NCI-H345 (cell line): Measurements from ENCODE around the gene CALHM4.

ENCODE experiments used
- DNase-seq: peaks from one replicate; lab custom pipeline; 2025; lab: John Stamatoyannopoulos, UW

CALHM4 gene

DNA sequence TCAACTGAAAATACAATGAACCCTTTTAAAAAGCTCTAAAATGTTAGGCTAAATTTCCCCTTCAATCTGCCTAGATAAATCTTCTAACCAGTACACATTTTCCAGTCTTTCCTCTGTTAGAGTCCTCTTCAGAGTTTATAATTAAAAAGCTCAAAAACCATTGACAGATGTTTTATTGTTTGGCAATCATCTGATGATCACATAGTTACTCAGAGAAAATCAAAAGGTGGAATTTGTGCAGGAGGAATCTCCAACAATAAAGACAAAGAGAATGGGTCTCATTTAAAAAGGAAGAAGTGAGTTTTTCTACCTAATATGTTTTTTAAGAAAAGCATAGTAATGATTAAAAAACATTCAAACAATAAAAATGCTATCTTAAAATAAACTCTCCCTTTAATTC lies 11.1 kb upstream of the CALHM4 start:
- no peak for DNase-seq

DNA sequence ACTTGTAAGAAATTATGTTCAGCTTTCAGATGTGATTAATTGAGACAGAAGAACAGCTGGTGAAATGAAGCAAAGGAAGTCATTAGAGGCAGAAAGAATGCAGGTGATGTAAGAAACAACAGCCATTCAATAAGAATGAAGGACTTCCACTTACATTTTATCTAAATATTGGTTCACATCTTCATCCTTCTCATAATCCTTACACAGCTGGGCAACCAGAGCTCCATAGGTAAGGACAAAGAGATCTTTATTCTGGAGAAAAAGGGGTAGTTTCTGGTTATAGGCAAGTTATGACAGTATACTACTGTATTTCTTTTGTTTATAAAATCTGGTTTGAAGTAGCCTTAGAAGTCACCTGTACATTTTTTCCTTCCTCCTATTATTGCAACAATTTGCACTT lies 10.4 kb upstream of the CALHM4 start:
- no peak for DNase-seq

- no peak for DNase-seq
Measured at GRCh38 chr6:116545651-116546050, 7.9 kb upstream of the CALHM4 start, which contains the start of gene TRAPPC3L. TRAPPC3L (minus strand) TSS chr6:116545684; CDS start chr6:116545514, 170 bp downstream.

GRCh38 chr6:116547358-116547757 lies 6.2 kb upstream of the CALHM4 start:
- no peak for DNase-seq

DNA sequence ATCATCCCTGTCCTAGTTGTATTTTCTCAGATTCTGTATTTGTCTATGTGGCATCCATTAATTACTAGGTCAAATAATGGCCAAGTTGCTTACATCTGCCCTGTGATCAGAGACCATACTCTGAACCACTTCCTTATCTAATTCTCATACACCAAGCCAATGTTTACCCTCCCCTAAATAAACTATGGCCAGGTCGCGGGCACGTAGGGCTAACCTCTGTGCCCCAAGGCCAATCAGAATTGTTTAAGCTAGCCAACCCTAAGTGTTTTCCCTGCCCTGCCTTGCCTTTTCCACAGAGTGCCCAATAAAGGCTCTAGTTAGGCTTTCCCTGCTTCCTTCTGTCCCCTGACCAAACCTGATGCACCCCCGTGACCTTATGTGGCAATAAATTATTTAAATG lies 2.8 kb upstream of the CALHM4 start:
- no peak for DNase-seq

- DNase-seq, result no peak
Measured at GRCh38 chr6:116556065-116556464, 2.5 kb downstream of the CALHM4 start.

- no peak for DNase-seq
Measured at GRCh38 chr6:116556814-116557415, 3.4 kb downstream of the CALHM4 start.

GRCh38 chr6:116557893-116558292 lies 4.3 kb downstream of the CALHM4 start:
- peak; percentile 29 for DNase-seq

GRCh38 chr6:116560130-116560529 lies 6.6 kb downstream of the CALHM4 start:
- no peak for DNase-seq

DNA sequence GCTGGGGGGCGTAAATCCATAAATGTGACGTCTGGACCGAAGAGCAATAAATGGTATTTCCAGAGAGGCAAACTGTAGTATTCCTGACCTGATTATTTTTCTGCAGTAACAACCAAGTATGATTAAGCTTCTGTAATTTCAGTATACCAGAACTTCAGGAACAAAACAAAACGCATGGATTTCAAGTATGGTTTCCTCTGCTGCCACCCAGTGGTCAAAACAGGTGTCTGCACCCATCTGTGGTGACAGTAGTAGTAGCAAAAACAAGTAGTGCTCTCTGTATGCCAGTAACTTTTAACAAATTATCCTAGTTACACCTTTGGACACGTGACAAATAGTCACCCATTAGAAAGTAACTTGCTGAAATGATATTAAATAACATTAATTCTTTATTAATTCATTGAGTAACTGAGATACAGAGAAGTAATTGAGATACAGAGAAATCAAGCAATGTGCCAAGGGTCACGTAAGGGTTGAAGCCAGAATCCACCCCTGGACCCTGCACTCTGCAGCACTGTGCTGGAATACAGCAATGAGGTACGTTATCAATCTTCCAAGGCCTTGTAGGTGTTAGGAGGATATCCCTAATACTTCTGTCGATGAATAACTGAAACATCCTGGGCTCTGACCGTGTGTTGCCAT lies 7.9 kb downstream of the CALHM4 start:
- DNase-seq, result peak; percentile 60

GRCh38 chr6:116562019-116562403 lies 8.5 kb downstream of the CALHM4 start:
- no peak for DNase-seq

- DNase-seq, result no peak
Measured at GRCh38 chr6:116562614-116563013, 9.1 kb downstream of the CALHM4 start.

GRCh38 chr6:116563830-116564229 lies 10.3 kb downstream of the CALHM4 start:
- no peak for DNase-seq

- no peak for DNase-seq
Measured at GRCh38 chr6:116564311-116564710, 10.8 kb downstream of the CALHM4 start.

GRCh38 chr6:116564921-116565872 lies 11.6 kb downstream of the CALHM4 start:
- no peak for DNase-seq

DNA sequence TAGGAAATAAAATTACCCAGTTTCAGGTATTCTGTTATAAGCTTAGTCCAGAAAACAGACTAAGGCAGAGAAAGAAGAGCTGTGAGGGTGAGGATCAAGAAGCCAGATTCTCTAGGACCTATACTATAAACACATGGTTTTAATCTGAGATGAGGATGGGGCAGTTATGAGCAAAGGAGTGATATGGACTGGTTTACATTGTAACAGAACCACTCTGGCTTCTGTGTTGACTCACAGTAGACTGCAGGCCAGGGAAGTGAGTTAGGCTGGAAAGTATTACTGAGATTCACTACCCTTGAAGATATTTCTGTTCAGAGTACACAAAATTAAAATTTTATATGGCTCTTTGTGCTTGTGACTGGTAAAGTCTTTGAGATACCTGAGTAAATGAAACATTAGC lies 14.6 kb downstream of the CALHM4 start:
- DNase-seq, result no peak

DNA sequence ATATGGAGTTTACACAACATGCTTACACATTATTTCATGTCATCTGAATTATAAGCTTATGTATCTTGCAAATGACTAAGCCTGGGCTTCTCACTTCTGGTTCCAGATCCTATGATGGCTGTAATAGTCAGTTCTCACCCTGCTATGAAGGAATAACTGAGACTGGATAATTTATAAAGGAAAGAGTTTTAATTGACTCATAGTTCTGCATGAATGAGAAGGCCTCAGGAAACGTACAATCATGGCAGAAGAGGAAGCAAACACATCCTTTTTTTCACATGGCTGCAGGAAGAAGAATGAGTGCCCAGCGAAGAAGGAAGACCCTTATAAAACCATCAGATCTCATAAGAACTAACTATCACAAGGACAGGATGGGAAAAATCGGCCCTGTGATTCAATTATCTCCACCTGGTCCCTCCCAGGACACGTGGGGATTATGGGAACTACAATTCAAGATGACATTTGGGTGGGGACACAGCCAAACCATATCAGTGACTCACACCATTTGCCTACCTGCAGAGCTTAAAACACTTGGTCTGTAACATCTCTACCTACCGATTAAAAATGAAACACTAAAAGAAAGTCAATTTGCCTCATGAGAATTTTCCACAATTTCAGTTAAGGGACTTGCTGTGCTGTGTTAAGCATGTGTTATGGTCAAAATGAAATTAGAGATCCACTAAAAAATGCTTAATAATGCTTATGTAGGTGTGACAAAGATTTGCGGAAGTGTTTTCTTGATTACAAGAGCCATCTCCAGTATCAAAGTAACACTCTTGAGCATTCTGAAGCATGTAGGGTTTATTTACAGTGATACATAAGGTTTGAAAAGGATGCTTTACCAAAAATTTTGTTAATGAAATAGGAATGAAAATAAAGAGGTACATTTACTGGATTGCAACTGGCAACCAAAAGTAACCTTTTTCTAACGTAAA lies 15.5 kb downstream of the CALHM4 start:
- DNase-seq, result no peak

GRCh38 chr6:116570856-116571682 lies 17.5 kb downstream of the CALHM4 start, which contains the start of gene RWDD1:
RWDD1 (plus strand) TSS chr6:116571504; CDS start chr6:116571583, 79 bp downstream.
- DNase-seq, result peak; percentile 97

- no peak for DNase-seq
Measured at GRCh38 chr6:116571683-116572000, 18.1 kb downstream of the CALHM4 start.

- no peak for DNase-seq
Measured at GRCh38 chr6:116572162-116572561, 18.6 kb downstream of the CALHM4 start.

DNA sequence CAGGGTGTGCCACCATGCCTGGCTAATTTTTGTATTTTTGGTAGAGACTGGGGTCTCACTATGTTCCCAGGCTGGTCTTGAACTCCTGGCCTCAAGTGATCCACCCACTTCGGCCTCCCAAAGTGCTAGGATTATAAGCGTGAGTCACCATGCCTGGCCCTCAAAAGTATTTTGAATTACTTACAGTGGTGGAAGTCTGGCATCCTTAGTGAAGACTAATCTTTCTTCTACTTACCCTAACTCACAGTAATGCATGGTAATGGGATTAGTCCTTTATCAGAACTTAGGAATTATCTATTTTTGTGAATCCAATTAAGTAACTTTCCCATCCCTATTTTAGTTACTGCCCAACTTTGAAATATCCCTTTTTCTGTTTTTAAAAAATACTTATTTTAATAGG lies 21.7 kb downstream of the CALHM4 start:
- no peak for DNase-seq
